ENCODE results near the gene MOAP1. TPM values are rescaled to one million over a fixed set of nuclear protein-coding genes. Genes with fewer than 3 reads are reported as not detected.
"Not testable (repeated sequence)": the region's sequence is repeated elsewhere in the genome, so short reads cannot be mapped to it uniquely, and the experiment has no call there.

The MOAP1 gene
- total RNA-seq: 10 to 100 TPM; 13.6 to 81.2 (median 50.4) TPM

DNA sequence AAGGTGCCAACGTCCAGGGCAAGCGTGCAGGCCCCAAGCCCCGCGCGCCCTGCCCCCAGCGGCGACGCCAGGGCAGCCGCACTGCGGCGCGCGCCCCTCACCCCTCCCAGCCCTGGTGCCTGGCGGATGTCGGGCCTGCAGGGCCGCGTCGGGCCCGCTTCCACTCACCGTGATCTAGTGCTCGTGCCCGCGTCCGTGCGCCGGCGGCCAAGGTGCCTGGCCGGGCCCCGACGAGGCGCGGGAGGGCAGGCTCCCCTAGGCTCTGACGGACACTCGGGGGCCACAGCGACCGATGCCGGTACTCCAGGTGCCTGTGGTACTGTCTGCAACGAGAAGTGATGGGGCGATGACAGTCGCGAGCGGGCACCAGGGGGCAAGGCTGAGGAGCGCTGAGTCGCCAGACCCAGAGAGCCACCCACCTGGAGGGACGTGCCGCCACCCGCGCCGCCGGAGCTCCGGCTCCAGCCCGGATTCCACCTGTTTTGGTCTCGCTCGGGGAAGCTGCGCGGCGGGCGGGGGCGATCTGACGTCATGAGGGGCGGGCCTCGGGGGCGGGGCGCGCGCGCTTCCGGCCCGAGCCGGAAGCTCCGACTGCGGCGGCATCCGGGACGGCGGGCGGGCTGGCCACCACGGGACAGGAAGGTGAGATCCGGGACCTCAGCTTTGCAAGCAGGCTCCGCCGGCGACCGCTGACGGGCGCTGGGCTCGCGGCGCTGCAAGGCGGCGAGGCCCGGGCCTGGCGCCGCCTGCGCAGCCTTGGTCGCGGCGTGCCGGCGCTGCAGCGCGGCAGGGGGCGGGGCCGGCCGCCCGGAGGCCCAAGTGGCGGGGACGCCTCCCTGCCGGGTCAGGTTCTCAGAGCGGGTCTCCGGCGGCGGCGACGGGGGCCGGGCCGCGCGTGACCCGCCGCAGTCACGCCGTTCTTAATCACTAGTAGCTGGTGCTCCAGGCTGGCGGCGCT lies at the start of gene MOAP1, which contains the start of gene LYSET:
MOAP1 (minus strand) TSS at position 507 of the 958 bp plus-strand sequence. CDS start 655 bp downstream, outside the sequence.
LYSET (plus strand) TSS at position 927 of the 958 bp plus-strand sequence. CDS start 89 bp downstream, outside the sequence.
- peak; percentile 86 to 91 (median 88) for ATAC-seq (replicated peaks in 6 of 8)
- in situ Hi-C loops (cut with MboI; ENCODE audit: low pct_unique_long_range_greater_than_20kb in 2 of 9, low sequenced_read_pairs in 9 of 9, unreplicated experiment in 9 of 9): no loop called here

GRCh38 chr14:93233078-93233477 lies 48.4 kb upstream of the MOAP1 start:
- not testable (repeated sequence) for H3K4me3 ChIP-seq; ATAC-seq (replicated peaks in 6 of 8); H3K27ac ChIP-seq; H3K4me1 ChIP-seq (replicated peaks in 1 of 2)
- WGBS, 10 experiments: 60 to 100% (median 91%) methylated on average over 1 to 4 of the region's 5 CpGs; no CpG with 5 or more reads in 4 of the 10 experiments
- in situ Hi-C loops (cut with MboI; ENCODE audit: low pct_unique_long_range_greater_than_20kb in 2 of 9, low sequenced_read_pairs in 9 of 9, unreplicated experiment in 9 of 9): loop anchor here in 2 of 9 experiments (25.0 kb wide), 2 partner anchors 304 to 379 kb away; no protein-coding TSS in a partner anchor

More for the DNA sequence above, at the start of gene MOAP1, which contains the start of gene LYSET:
- peak within 1 kb of the TSS; percentile 56 to 97 (median 87) for H3K4me3 ChIP-seq
- H3K4me1 ChIP-seq (replicated peaks in 1 of 2): peaks cover 13 to 16% of the 10 kb centered on the region in 2 donors
- peak within 1 kb of the TSS; percentile 90 to 92 for H3K27ac ChIP-seq
- 0% methylated on average over 2 to 8 of the region's 124 CpGs; no CpG with 5 or more reads in 7 of the 10 experiments for WGBS, 10 experiments

- no peak overlapping the region for H3K4me3 ChIP-seq
- in situ Hi-C loops (cut with MboI; ENCODE audit: low pct_unique_long_range_greater_than_20kb in 2 of 9, low sequenced_read_pairs in 9 of 9, unreplicated experiment in 9 of 9): loop anchor here in 2 of 9 experiments (25.0 kb wide), 2 partner anchors 305 to 380 kb away; no protein-coding TSS in a partner anchor
- WGBS, 10 experiments: 40 to 90% (median 71%) methylated on average over 1 to 6 of the region's 17 CpGs; no CpG with 5 or more reads in 7 of the 10 experiments
- no peak for ATAC-seq (replicated peaks in 6 of 8)
- H3K27ac ChIP-seq: no peak overlapping the region
- H3K4me1 ChIP-seq (replicated peaks in 1 of 2): no peaks in the 10 kb centered on the region
These were observed 47.5 kb upstream of the MOAP1 start for GRCh38 chr14:93232159-93232558.

DNA sequence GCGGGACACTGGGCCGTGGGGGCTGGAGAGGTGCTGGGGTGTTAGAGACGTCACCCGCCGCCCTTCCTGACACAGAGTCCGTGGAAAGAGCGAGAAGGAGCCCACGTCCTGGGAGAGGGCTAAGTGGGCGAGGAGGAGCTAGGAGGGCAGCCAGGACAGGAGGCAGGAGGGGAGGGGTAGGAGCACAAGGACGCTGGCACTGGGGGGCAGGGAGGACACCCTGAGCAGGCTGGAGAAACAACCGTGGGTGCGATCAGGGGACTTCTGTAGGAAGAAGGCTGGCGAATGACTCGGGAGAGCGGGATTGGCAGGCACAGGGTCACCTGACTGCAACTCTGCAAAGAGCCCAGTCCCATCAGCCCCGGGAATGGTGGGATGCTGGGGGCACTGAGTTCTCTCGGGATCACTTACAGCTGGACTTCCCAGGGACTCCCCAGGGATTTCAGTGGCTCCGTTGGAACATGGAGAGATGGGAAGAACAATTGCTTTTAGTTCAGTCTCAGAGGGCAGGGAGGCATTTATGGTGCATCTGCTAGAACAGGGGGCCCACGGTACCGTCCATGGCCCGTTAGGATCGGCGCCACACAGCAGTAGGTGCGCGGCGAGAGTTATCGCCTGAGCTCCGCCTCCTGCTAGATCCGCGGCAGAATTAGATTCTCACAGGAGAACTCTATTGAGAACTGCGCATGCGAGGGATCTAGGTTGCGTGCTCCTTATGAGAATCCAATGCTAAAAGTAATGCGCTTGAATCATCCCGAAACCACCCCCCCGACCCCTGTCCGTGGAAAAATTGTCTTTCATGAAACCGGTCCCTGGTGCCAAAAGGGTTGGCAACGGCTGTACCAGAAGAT lies 46.7 kb upstream of the MOAP1 start:
- peak in 4 of 8 experiments; percentile 4 to 84 (median 76) for ATAC-seq (replicated peaks in 6 of 8)
- no peak overlapping the region for H3K4me3 ChIP-seq
- in situ Hi-C loops (cut with MboI; ENCODE audit: low pct_unique_long_range_greater_than_20kb in 2 of 9, low sequenced_read_pairs in 9 of 9, unreplicated experiment in 9 of 9): loop anchor here in 2 of 9 experiments (25.0 kb wide), 2 partner anchors 306 to 381 kb away; no protein-coding TSS in a partner anchor
- no peak overlapping the region for H3K27ac ChIP-seq
- no peaks in the 10 kb centered on the region for H3K4me1 ChIP-seq (replicated peaks in 1 of 2)
- 0 to 95% (median 89%) methylated on average over 2 to 15 of the region's 39 CpGs; no CpG with 5 or more reads in 3 of the 10 experiments for WGBS, 10 experiments

DNA sequence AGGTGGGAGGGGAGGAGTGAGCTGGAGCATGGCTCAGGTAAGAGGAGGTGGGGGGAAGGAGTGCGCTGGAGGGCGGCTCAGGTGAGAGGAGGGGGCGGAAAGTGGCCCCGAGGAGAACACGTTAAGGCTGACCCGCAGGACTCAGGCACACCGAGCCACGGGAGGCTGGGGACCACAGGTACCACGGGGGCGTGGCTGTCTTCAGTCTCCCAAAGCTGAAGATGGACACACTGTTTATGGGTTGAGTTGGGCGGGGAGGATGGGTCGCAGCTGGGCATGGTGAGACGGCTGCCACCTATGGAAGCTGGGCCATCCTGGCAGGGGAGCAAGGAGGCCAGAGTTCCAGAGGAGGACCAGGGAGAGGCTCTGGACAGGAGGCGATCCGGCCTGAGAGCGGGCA lies 45.8 kb upstream of the MOAP1 start:
- ATAC-seq (replicated peaks in 6 of 8): no peak
- no peaks in the 10 kb centered on the region for H3K4me1 ChIP-seq (replicated peaks in 1 of 2)
- no peak overlapping the region for H3K4me3 ChIP-seq
- WGBS, 10 experiments: 67 to 100% (median 95%) methylated on average over 1 to 2 of the region's 16 CpGs; no CpG with 5 or more reads in 6 of the 10 experiments
- in situ Hi-C loops (cut with MboI; ENCODE audit: low pct_unique_long_range_greater_than_20kb in 2 of 9, low sequenced_read_pairs in 9 of 9, unreplicated experiment in 9 of 9): loop anchor here in 2 of 9 experiments (25.0 kb wide), 2 partner anchors 307 to 382 kb away; no protein-coding TSS in a partner anchor
- no peak overlapping the region for H3K27ac ChIP-seq

DNA sequence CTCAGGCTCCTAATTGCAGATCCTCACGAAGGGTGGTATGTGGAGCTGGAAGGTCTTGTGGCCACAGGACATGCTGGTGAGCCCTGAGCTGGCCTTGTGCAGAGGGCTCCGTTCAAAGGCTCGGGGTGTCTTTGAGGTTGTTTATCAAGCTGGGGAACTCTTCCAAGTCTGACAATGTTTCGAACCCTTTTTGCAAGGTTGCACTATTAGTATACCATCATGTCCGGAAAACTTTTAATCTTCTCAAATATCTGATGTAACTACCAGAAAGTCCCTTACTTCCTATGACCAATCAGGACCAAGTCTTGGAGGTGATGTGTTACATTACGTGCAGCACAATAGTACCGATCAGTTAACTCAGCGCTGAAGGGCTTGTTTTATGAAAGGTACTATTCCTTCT lies 43.9 kb upstream of the MOAP1 start:
- Histone ChIP-seq H3K27ac (no peak overlapping the region), H3K4me3 (no peak overlapping the region), H3K4me1 (replicated peaks in 1 of 2) (no peaks in the 10 kb centered on the region)
- ATAC-seq (replicated peaks in 6 of 8): no peak
- in situ Hi-C loops (cut with MboI; ENCODE audit: low pct_unique_long_range_greater_than_20kb in 2 of 9, low sequenced_read_pairs in 9 of 9, unreplicated experiment in 9 of 9): loop anchor here in 2 of 9 experiments (25.0 kb wide), 2 partner anchors 309 to 384 kb away; no protein-coding TSS in a partner anchor
- 67 to 100% (median 93%) methylated on average over 1 to 7 of the region's 8 CpGs; no CpG with 5 or more reads in 1 of the 10 experiments for WGBS, 10 experiments

- WGBS, 10 experiments: 88% methylated on average over 10 to 13 of the region's 27 CpGs; no CpG with 5 or more reads in 8 of the 10 experiments
- Histone ChIP-seq H3K27ac (no peak overlapping the region), H3K4me1 (replicated peaks in 1 of 2) (no peaks in the 10 kb centered on the region), H3K4me3 (no peak overlapping the region)
- ATAC-seq (replicated peaks in 6 of 8): no peak
- in situ Hi-C loops (cut with MboI; ENCODE audit: low pct_unique_long_range_greater_than_20kb in 2 of 9, low sequenced_read_pairs in 9 of 9, unreplicated experiment in 9 of 9): no loop called here
These were observed 38.9 kb upstream of the MOAP1 start for GRCh38 chr14:93223565-93223964.

GRCh38 chr14:93220509-93220908 lies 35.8 kb upstream of the MOAP1 start:
- in situ Hi-C loops (cut with MboI; ENCODE audit: low pct_unique_long_range_greater_than_20kb in 2 of 9, low sequenced_read_pairs in 9 of 9, unreplicated experiment in 9 of 9): no loop called here

GRCh38 chr14:93219103-93219726 lies 34.5 kb upstream of the MOAP1 start:
- no peak overlapping the region for H3K4me3 ChIP-seq
- no peaks in the 10 kb centered on the region for H3K4me1 ChIP-seq (replicated peaks in 1 of 2)
- in situ Hi-C loops (cut with MboI; ENCODE audit: low pct_unique_long_range_greater_than_20kb in 2 of 9, low sequenced_read_pairs in 9 of 9, unreplicated experiment in 9 of 9): no loop called here
- 14 to 89% (median 77%) methylated on average over 1 to 3 of the region's 3 CpGs; no CpG with 5 or more reads in 1 of the 10 experiments for WGBS, 10 experiments
- no peak overlapping the region for H3K27ac ChIP-seq
- ATAC-seq (replicated peaks in 6 of 8): peak in 6 of 8 experiments; percentile 44 to 82 (median 66)

More at GRCh38 chr14:93220509-93220908, 35.8 kb upstream of the MOAP1 start:
- H3K4me1 ChIP-seq (replicated peaks in 1 of 2): no peaks in the 10 kb centered on the region
- H3K4me3 ChIP-seq: no peak overlapping the region
- no peak overlapping the region for H3K27ac ChIP-seq
- no peak for ATAC-seq (replicated peaks in 6 of 8)

DNA sequence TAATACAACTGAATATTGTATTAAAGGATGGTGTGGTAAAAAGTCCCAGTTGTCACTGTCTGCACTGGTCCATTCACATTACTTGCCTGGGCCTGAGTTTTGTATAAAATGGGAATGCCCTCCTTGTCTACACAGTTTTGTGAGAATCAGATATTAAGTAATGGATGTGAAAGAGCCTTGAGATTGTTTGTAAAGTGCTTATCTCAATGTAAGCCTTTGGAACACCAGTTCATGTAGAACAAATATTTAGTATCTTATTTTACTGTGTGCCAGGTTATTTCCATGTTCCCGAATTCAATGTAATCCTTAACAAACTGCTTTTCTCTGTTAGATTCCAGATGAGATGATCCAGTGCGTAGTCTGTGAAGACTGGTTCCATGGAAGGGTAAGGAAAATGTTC lies 29.9 kb upstream of the MOAP1 start:
- no peak overlapping the region for H3K4me3 ChIP-seq
- 85 to 100% (median 98%) methylated on average over 1 to 2 of the region's 2 CpGs for WGBS, 10 experiments
- ATAC-seq (replicated peaks in 6 of 8): no peak
- in situ Hi-C loops (cut with MboI; ENCODE audit: low pct_unique_long_range_greater_than_20kb in 2 of 9, low sequenced_read_pairs in 9 of 9, unreplicated experiment in 9 of 9): no loop called here
- H3K27ac ChIP-seq: no peak overlapping the region
- H3K4me1 ChIP-seq (replicated peaks in 1 of 2): no peaks in the 10 kb centered on the region

DNA sequence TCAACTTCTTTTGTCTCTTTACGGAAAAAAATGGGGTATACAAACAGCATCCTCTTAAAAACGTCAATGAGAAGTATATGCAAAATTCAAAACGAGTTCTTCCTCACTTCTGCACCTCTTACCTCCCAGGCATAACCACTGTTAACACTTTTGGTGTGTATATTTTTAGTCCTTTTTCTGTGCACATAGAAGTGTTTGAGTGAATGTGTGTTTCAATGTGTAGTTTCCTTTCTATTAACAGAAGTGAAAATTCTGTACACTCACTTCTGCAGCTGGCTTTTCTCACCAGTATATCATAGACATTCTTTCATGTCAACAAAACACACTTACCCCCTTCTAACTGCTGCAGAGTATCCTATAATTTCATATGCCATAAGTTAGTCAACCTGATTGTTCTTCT lies 27.7 kb upstream of the MOAP1 start:
- no peak overlapping the region for H3K4me3 ChIP-seq
- no peak for ATAC-seq (replicated peaks in 6 of 8)
- WGBS, 10 experiments: 67 to 92% (median 81%) methylated on average over 2 to 3 of the region's 3 CpGs; no CpG with 5 or more reads in 4 of the 10 experiments
- H3K27ac ChIP-seq: no peak overlapping the region
- peaks cover 0 to 8% of the 10 kb centered on the region in 2 donors for H3K4me1 ChIP-seq (replicated peaks in 1 of 2)
- in situ Hi-C loops (cut with MboI; ENCODE audit: low pct_unique_long_range_greater_than_20kb in 2 of 9, low sequenced_read_pairs in 9 of 9, unreplicated experiment in 9 of 9): no loop called here
